Hepatocyte (in vitro differentiated cells): Measurements from ENCODE around the gene CNTNAP2. TPM values are rescaled to one million over a fixed set of nuclear protein-coding genes. Genes with fewer than 3 reads are reported as not detected.

ENCODE experiments used
- DNase-seq: peaks from one replicate; pipeline ENCODE4 v3.0.0-alpha.2; 2016; ENCODE audit warnings: low spot score
- H2AFZ ChIP-seq: fragments of 200-600 bp; sonication (generic); 2 replicates; pipeline ENCODE4 v1.6.0; 2016; ENCODE audit warnings: antibody characterized with exemption, mild to moderate bottlenecking
- H3K27ac ChIP-seq: fragments of 200-600 bp; sonication (generic); 2 replicates; pipeline ENCODE4 v1.5.1; 2016; ENCODE audit warnings: mild to moderate bottlenecking
- H3K27me3 ChIP-seq: fragments of 200-600 bp; sonication (generic); 2 replicates; pipeline ENCODE4 v1.6.1; 2016
- H3K36me3 ChIP-seq: fragments of 200-600 bp; sonication (generic); replicated peaks from 2 replicates; pipeline ENCODE4 v1.5.1; 2016; ENCODE audit warnings: low read depth; ENCODE audit not compliant: insufficient read depth
- H3K4me1 ChIP-seq: fragments of 200-600 bp; sonication (generic); 2 replicates; pipeline ENCODE4 v1.5.1; 2016; ENCODE audit warnings: mild to moderate bottlenecking, moderate library complexity; ENCODE audit not compliant: insufficient read depth
- H3K4me2 ChIP-seq: fragments of 200-600 bp; sonication (generic); 2 replicates; pipeline ENCODE4 v1.6.0; 2016
- H3K4me3 ChIP-seq: fragments of 200-600 bp; sonication (generic); 2 replicates; pipeline ENCODE4 v1.5.1; 2016; ENCODE audit warnings: mild to moderate bottlenecking
- H3K79me2 ChIP-seq: fragments of 200-600 bp; sonication (generic); 2 replicates; pipeline ENCODE4 v1.6.0; 2017; ENCODE audit warnings: mild to moderate bottlenecking
- H3K9me2 ChIP-seq: fragments of 200-600 bp; sonication (generic); replicated peaks from 2 replicates; pipeline ENCODE4 v1.6.0; 2017; ENCODE audit warnings: mild to moderate bottlenecking; ENCODE audit not compliant: insufficient read depth
- H3K9me3 ChIP-seq: fragments of 200-600 bp; sonication (generic); 2 replicates; pipeline ENCODE4 v1.5.1; 2016; ENCODE audit warnings: low read depth, mild to moderate bottlenecking
- H4K20me1 ChIP-seq: fragments of 200-600 bp; sonication (generic); 2 replicates; pipeline ENCODE4 v1.6.0; 2016; ENCODE audit warnings: mild to moderate bottlenecking; ENCODE audit not compliant: insufficient read depth, poor library complexity, severe bottlenecking
- EZH2 ChIP-seq: fragments of 200-600 bp; sonication (generic); IDR thresholded peaks from 2 replicates; pipeline ENCODE4 v1.6.1; 2016; ENCODE audit warnings: antibody characterized with exemption, mild to moderate bottlenecking, borderline replicate concordance
- EZH2phosphoT487 ChIP-seq: fragments of 200-600 bp; sonication (generic); IDR thresholded peaks from one replicate; pipeline ENCODE4 v1.6.1; 2018; ENCODE audit warnings: antibody characterized with exemption, mild to moderate bottlenecking, low read depth, moderate library complexity; ENCODE audit not compliant: unreplicated experiment, severe bottlenecking
- WGBS: methylation state at CpG from one replicate; pipeline ENCODE4 v1.1.6; 2016; ENCODE audit warnings: low lambda C conversion rate; ENCODE audit errors: missing lambda C conversion rate; 5-methylcytosine and 5-hydroxymethylcytosine counted together
- polyA plus RNA-seq: library from polyadenylated mRNA; unstranded; fragments of >200 nt; fragmentation: Nextera tagmentation; extraction: Ambion mirVana; gene quantifications from 2 replicates; pipeline ENCODE4 v1.2.1, GENCODE V29; 2016
- total RNA-seq: library from RNA; depleted of rRNA; stranded (reverse); fragments of >200 nt; gene quantifications from 2 replicates; pipeline ENCODE4 v1.2.3, GENCODE V29; 2014
- TF ChIP-seq, protein P1 (sequence below): fragments of 200-600 bp; sonication (generic); IDR thresholded peaks from 2 replicates; pipeline ENCODE4 v1.5.1; 2016; ENCODE audit warnings: antibody characterized with exemption, mild to moderate bottlenecking; ENCODE audit not compliant: poor library complexity

CNTNAP2 gene
- total and polyA plus RNA-seq, 2 experiments from 2014 or later, result 7.5 to 14.7 TPM

DNA sequence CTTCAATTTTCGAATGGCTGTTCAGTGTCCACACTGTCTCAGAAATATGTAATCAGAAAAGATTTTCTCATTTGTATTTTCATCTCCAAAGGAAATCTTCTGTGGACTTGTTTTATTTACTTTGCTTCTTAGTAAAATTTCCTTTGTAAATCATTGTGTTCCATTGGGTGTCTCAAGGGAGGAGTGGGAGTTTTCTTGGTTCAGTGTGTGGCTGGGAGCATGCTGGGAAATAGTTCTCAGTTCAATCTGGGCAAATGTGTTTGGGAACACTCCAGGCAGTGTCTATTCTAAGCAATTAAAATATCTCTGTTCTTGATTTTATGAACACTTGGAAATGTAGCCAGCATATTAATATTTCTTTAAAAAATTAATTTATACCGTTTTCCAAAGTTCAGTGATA is 1019.8 kb downstream of the CNTNAP2 start:
- Histone ChIP-seq H2AFZ (no peak overlapping the region), H3K36me3 (no peaks in the 10 kb centered on the region), H4K20me1 (no peaks in the 10 kb centered on the region), H3K4me2 (no peak overlapping the region), H3K4me3 (no peak overlapping the region), H3K27ac (no peak overlapping the region), H3K27me3 (no peaks in the 10 kb centered on the region), H3K9me3 (no peaks in the 10 kb centered on the region), H3K9me2 (no peaks in the 10 kb centered on the region), H3K4me1 (no peaks in the 10 kb centered on the region), H3K79me2 (no peaks in the 10 kb centered on the region)
- WGBS, result 94% methylated on average over 2 of the region's 2 CpGs
- TF ChIP-seq EZH2phosphoT487 (no peak), EZH2 (no peak)
- TF ChIP-seq, protein P1, sequence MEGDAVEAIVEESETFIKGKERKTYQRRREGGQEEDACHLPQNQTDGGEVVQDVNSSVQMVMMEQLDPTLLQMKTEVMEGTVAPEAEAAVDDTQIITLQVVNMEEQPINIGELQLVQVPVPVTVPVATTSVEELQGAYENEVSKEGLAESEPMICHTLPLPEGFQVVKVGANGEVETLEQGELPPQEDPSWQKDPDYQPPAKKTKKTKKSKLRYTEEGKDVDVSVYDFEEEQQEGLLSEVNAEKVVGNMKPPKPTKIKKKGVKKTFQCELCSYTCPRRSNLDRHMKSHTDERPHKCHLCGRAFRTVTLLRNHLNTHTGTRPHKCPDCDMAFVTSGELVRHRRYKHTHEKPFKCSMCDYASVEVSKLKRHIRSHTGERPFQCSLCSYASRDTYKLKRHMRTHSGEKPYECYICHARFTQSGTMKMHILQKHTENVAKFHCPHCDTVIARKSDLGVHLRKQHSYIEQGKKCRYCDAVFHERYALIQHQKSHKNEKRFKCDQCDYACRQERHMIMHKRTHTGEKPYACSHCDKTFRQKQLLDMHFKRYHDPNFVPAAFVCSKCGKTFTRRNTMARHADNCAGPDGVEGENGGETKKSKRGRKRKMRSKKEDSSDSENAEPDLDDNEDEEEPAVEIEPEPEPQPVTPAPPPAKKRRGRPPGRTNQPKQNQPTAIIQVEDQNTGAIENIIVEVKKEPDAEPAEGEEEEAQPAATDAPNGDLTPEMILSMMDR, result no peak
- DNase-seq, result no peak

DNA sequence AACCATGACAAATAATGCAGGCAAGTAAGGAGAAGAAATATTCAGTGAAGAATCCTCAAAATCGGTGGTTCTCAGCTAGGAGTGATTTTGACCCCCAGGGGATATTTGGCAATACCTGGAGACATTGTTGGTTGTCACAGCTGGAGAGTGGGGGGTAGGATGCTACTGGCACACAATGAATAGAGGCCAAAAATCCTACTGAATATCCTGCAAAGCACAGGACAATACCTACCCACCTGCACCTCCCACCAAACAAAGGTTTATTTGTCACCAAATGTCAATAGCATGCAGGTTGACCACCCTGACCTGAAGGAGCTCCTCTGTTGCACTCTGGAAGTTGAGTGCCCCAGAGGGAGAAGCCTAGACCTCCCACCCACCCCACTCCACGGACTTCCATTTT is 1028.6 kb downstream of the CNTNAP2 start:
- H3K36me3 ChIP-seq, result no peaks in the 10 kb centered on the region
- H4K20me1 ChIP-seq, result no peaks in the 10 kb centered on the region
- H3K9me3 ChIP-seq, result no peaks in the 10 kb centered on the region
- H3K27me3 ChIP-seq, result no peaks in the 10 kb centered on the region
- no peak overlapping the region for H2AFZ ChIP-seq
- no peak for DNase-seq
- no peaks in the 10 kb centered on the region for H3K9me2 ChIP-seq
- H3K4me3 ChIP-seq, result no peak overlapping the region
- WGBS, result 13% methylated on average over 2 of the region's 2 CpGs
- no peak overlapping the region for H3K27ac ChIP-seq
- no peak overlapping the region for H3K4me2 ChIP-seq
- H3K79me2 ChIP-seq, result no peaks in the 10 kb centered on the region
- no peaks in the 10 kb centered on the region for H3K4me1 ChIP-seq
- TF ChIP-seq EZH2phosphoT487 (no peak), EZH2 (no peak)
- TF ChIP-seq, protein P1, result no peak

DNA sequence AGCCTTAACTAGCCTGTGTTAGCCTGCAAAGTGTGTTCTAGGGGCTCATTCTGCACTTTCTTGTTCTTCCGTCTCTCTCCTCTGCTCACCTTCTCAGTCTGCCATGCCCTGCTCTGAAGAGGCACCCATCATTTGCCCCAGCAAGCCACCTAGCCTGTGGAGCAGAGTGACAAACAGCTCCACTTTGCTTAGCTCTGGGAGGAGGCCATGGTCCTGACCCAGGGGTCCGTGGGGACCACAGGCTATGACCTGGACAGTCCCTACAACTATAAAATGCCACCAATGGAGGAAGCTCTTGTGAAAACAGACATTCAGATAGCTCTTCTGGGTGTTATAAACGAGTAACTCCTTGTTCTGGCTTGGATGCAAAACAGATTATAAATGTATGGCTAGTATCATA is 1029.6 kb downstream of the CNTNAP2 start:
- Histone ChIP-seq H3K9me2 (no peaks in the 10 kb centered on the region), H2AFZ (no peak overlapping the region), H3K4me2 (no peak overlapping the region), H3K36me3 (no peaks in the 10 kb centered on the region), H3K9me3 (no peaks in the 10 kb centered on the region), H4K20me1 (no peaks in the 10 kb centered on the region), H3K79me2 (no peaks in the 10 kb centered on the region), H3K4me1 (no peaks in the 10 kb centered on the region), H3K4me3 (no peak overlapping the region), H3K27ac (no peak overlapping the region), H3K27me3 (no peaks in the 10 kb centered on the region)
- no peak for DNase-seq
- WGBS, result 73% methylated on average over 3 of the region's 3 CpGs
- TF ChIP-seq, protein P1, result no peak
- TF ChIP-seq EZH2phosphoT487 (no peak), EZH2 (no peak)

DNA sequence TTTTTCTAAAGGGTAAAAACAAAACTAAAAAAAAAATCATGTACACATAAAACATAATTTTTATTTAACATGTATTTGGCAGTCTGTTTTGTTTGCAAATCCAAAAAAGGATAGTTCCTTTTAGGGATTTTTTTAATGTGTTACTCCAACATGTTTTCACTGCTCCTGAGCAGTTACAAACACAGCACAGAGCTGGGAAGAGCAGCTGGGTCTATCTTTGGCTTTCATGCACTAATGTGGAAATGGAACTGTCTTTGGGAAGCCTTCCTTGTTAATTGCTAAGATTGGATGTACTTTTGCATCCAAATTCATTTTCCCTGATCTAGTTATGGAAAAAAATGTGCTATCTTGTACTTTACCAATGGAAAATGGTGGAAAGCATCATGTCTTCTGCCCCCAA is 1035.1 kb downstream of the CNTNAP2 start:
- H3K9me2 ChIP-seq, result no peaks in the 10 kb centered on the region
- no peaks in the 10 kb centered on the region for H3K9me3 ChIP-seq
- H2AFZ ChIP-seq, result no peak overlapping the region
- no peaks in the 10 kb centered on the region for H3K27me3 ChIP-seq
- H3K4me2 ChIP-seq, result no peak overlapping the region
- H3K27ac ChIP-seq, result no peak overlapping the region
- no peaks in the 10 kb centered on the region for H3K79me2 ChIP-seq
- H4K20me1 ChIP-seq, result no peaks in the 10 kb centered on the region
- TF ChIP-seq, protein P1, result no peak
- TF ChIP-seq EZH2 (no peak), EZH2phosphoT487 (no peak)
- no peaks in the 10 kb centered on the region for H3K4me1 ChIP-seq
- DNase-seq, result no peak
- H3K4me3 ChIP-seq, result no peak overlapping the region
- no peaks in the 10 kb centered on the region for H3K36me3 ChIP-seq
